SU-DHL-6 (cell line): Measurements from ENCODE around the gene ATP6V0B.
A peak's percentile ranks its signal among the peaks of the same experiment; 100 is the strongest.

Source experiments
- CTCF ChIP-seq: fragments of 200-600 bp; sonication (generic); IDR thresholded peaks from one replicate; pipeline ENCODE4 v1.5.1; 2017; ENCODE audit warnings: antibody characterized with exemption, mild to moderate bottlenecking, low read length, moderate library complexity; ENCODE audit not compliant: insufficient read depth, poor library complexity, severe bottlenecking
- EZH2phosphoT487 ChIP-seq: fragments of 200-600 bp; sonication (generic), shearing (Covaris generic); conservative IDR thresholded peaks from 2 replicates; pipeline ENCODE4 v1.6.1; 2018; ENCODE audit warnings: mild to moderate bottlenecking, antibody characterized with exemption, low read length, moderate library complexity, mixed read lengths

GRCh38 chr1:43946236-43947060 lies 28.3 kb upstream of the ATP6V0B start, which contains the start of gene IPO13:
- peak; percentile 76 for TF ChIP-seq CTCF
- TF ChIP-seq EZH2phosphoT487, result no peak
